GM18870 (cell line): ENCODE data around the gene MAB21L1.

ENCODE experiments used
- ATAC-seq: cut with Tn5 transposase; IDR thresholded peaks from one replicate; pipeline ENCODE4 v1.9.1; 2021; ENCODE audit warnings: moderate library complexity; ENCODE audit not compliant: unreplicated experiment

MAB21L1 gene

DNA sequence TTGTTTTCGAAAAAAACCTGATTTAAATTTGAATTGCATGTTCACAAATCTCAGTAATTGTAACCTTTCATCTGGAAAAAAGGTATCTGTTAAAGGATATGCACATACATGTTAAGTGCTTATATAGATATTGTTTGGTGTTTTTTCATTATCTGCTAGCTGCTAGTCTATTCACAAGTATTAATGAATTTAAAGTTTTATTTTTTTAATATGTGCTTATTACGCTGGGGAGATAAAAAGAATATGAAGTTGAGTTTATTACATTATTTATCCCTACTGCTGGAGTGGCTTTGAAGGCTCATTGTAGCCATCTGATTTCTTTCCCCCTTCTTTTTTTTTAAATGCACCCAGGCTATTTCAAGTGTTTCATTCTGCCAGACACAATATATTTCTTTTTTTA is 3.9 kb upstream of the MAB21L1 start:
- no peak for ATAC-seq

DNA sequence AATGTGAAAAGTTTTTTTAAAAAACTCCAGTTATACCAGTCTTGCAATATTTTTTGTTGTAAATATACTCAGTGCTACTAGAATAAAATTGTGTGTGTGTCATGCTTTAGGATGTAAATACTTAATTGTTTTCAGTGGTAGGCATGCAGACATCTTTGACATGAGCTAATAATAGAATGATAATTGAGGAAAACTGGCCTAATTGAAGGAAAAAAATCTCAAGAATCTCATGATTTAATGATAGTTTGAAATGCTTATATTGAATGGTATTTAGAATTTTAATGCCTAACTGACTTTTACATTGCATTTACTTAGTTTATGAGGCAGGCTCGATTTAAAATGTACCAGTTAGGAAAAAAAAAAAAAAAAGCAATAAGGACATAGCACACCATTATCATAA is 3.2 kb upstream of the MAB21L1 start:
- no peak for ATAC-seq

DNA sequence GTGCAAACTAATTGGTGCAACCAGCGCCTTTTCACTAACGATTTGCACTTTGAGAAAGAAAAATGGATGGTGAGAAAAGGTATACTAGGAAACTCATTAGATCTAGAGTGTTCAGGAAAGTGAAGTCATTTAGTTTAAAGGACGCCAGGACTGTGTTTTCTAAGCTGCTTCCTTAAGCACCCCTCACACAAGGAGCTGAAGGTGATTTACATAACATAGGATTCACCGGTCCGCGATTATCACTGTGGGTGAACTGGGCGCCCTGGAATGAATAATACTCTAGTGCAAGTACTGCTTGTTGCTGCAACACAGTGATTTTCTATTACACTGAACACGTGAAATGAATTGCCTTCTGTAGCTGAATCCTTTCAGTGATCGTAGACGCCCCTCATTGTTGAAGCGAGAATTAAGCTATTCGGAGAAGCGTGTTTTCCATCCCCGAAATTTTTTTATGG is 2.6 kb upstream of the MAB21L1 start:
- no peak for ATAC-seq

- ATAC-seq = no peak
Measured at GRCh38 chr13:35478271-35479037, 2.0 kb upstream of the MAB21L1 start.

DNA sequence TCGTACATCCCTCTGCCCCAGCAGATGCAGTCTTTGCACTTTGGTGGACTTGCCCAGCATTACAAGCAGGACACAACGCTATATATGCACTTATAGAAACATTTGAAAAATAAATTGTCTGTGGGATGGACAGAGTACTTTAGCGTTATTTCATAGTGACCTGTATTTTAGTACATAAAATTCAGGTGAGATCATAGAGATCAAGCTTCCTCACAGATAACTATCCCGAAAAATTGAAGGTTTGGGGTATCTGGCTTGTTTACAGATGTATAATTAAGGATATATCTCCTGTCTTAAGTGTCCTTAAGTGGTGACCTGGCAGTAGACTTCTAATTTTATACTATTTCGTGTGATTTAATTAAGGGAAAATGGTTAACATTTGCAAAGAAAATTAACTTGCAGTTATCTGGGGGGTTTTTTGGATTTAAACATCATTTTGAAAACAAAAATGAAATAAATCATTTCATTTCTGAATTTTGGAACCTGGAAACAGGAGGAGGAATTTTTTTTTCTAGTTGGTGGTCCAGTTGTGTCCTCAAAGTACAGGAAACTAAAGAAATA is 977 bp upstream of the MAB21L1 start:
- no peak for ATAC-seq

- no peak for ATAC-seq
Measured at GRCh38 chr13:35475212-35475959, 1.1 kb downstream of the MAB21L1 start.

DNA sequence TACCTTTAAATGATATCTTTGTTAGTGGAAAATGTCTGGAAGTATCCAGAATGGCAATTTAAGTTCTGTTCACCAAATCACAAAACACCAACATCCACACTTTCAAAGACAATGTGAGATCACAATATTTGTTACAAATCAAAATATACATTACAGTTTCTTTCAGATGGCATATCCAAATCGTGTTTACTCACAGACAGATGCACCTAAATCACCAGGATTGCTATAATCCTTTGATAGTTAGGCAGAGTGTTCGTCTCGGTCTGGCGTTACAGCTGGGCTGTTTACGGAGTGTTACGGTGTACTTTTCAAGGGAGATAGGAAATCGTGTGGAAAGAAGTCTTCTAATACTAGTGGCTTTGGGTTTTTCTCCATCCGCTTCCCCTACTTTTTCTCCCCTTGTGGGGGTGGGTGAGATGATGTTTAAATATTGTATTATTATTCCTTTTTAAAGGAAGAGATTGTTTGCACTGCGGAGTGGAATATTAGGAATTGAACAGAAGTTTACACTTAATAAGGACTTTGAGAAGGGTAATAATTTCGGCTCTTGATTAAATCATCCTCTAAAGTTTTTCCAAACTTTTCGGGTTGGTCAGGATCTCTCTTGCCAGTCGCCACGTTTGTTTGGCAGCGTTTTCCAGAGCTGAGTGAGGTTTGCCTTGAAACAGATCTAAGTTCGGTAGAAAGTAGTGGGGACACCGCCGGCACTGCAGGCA is 1.8 kb downstream of the MAB21L1 start:
- ATAC-seq = no peak

DNA sequence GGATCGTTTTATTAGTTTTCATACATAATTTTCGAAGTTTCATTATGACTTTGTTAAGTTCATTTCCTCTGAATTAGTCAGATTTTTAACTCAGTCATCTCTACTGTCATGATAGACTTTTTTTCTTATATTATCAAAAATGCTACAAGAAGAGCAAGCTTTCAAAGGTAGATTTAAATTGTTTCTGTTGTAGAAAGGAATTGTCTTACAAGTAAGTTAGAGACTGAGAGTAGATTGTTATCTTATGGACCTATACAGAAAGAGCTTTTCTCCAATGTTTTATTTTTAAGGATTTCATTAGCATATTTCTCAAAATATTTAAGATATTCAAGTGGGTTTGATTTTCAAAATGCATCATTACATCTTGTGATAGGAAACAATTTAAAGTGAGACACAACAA is 2.7 kb downstream of the MAB21L1 start:
- no peak for ATAC-seq

- ATAC-seq = no peak
Measured at GRCh38 chr13:35473206-35473775, 3.2 kb downstream of the MAB21L1 start.

- no peak for ATAC-seq
Measured at GRCh38 chr13:35472323-35472881, 4.1 kb downstream of the MAB21L1 start.

DNA sequence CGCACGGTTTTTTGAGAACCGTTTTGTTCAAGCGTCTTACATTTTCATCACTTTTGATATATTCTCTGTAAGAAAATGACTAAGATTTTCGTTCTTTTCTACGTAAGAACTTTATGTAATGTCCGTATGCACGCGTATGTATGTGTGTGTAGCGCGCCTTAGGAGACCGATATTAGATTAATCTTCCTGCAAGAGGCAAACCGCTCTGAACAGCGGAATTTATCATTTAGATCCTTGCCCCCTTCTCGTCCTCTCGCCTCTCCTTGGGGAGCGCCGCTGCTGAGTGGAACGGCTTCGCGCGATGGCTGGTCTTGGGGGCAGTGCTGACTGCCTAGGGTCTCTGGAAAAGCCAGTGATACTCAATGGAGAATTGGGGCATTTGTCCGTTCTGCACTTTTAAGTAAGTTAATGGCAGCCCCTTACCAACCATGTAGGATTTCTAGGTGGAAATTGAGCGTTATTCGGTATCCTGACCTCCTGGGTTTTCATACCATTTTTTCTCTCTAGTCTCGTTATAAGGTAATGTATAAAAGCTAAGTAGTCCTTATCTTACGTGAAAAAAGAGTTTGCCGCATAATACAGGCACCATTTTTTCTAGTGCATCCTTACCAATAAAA is 4.7 kb downstream of the MAB21L1 start:
- ATAC-seq = no peak

DNA sequence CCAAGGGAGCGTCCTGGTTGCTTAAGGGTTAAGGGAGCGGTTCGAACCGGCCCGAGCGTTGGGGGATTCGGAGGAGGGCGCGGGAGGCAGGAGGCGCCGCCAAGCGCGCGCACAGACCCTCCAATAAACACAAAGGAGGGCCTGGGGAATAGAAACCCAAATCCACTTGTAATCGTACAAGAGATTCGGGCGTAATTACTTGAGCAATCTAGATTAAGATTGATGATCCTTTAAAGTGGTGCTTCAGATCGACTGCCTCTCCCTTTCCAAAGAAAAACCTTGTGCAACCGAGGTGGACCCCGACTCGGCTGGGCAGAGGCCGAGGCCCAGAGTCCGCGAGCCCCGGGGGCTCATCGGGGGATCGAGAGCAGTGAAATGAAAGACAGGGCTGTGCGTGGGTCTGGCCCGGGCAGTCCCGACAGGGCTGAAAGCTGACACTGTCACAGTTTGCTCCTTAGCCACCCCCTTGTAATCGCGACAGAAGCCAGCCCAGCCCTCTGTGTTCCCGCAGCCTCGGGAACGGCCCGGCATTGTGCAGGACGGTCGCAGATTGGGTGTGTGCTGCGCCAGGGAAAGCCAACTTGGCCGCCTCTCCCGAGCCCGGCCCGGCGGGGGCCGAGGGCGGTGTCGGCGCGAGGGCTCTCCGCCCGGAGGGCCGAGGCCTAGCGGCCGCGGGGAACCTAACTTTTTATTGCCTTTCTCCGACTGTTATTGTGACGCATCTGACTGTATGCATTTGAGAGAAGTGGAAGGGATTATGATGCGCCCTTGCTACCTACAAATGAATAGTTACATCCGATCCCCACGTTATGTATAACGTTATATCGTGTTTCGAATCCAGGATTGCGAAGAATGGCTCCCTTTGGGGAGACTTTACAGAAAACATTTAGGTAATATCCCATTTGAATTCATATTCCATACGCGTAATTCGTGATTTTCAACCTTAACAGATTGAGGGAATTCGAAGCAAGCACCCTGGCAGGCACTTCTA is 5.5 kb downstream of the MAB21L1 start:
- ATAC-seq = no peak

- ATAC-seq = no peak
Measured at GRCh38 chr13:35469806-35470525, 6.5 kb downstream of the MAB21L1 start.

- no peak for ATAC-seq
Measured at GRCh38 chr13:35468195-35468594, 8.3 kb downstream of the MAB21L1 start.

DNA sequence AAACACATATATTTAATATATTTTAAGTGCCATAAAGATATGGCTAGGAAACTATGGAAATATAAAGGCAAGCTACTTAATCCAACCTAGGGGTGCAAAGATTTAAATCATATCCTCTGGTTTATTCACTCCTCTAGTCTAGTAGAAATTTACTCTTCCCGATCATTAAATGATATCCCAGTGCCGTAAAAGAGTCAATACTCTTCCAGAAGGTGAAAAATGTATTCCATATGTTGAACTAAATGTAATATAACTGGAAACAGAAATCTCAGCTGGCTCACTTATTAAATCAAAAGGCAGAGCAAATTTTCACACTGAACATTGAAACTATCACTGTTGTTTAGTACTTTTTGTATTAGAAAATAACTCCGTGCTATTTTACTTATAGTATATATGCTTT is 11.1 kb downstream of the MAB21L1 start:
- ATAC-seq = no peak

GRCh38 chr13:35460061-35460460 is 16.4 kb downstream of the MAB21L1 start:
- ATAC-seq = no peak

- no peak for ATAC-seq
Measured at GRCh38 chr13:35457258-35457657, 19.2 kb downstream of the MAB21L1 start.

GRCh38 chr13:35455022-35455421 is 21.5 kb downstream of the MAB21L1 start:
- no peak for ATAC-seq
